Vagina (tissue), 2 donors: ENCODE data around the gene SERTAD4. TPM values are rescaled to one million over a fixed set of nuclear protein-coding genes. Genes with fewer than 3 reads are reported as not detected.

Source experiments
- DNase-seq, 2 donors: peaks; one replicate each; pipeline ENCODE4 v3.0.0-alpha.2; 2017; ENCODE audit errors: extremely low spot score in 2 of 2
- H3K27ac ChIP-seq: fragments of 200-600 bp; sonication (generic); one replicate; pipeline ENCODE4 v1.5.1; 2019
- H3K27me3 ChIP-seq: fragments of 200-600 bp; sonication (generic); one replicate; pipeline ENCODE4 v1.5.1; 2019
- H3K36me3 ChIP-seq, 2 donors: fragments of 200-600 bp; sonication (generic); one replicate each; pipeline ENCODE4 v1.5.1; 2017 to 2019
- H3K4me1 ChIP-seq: fragments of 200-600 bp; sonication (generic); one replicate; pipeline ENCODE4 v1.5.1; 2019
- H3K4me3 ChIP-seq, 2 donors: fragments of 200-600 bp; sonication (generic); 1 replicate in 1 of 2; 2 replicates in 1 of 2; pipeline ENCODE4 v1.5.1; 2016 to 2019
- H3K9me3 ChIP-seq: fragments of 200-600 bp; sonication (generic); one replicate; pipeline ENCODE4 v1.5.1; 2019
- CTCF ChIP-seq, 3 experiments: fragments of 450-650 bp in 2 of 3; fragments of 200-600 bp in 1 of 3; sonication (generic) in 1 of 3; IDR thresholded peaks; one replicate each; pipeline ENCODE4 v1.5.1; 2017 to 2019; ENCODE audit warnings: antibody characterized with exemption in 3 of 3, mild to moderate bottlenecking in 2 of 3, moderate library complexity in 2 of 3
- POLR2A ChIP-seq, 2 donors: fragments of 450-650 bp; IDR thresholded peaks; one replicate each; pipeline ENCODE4 v1.6.1; 2017; ENCODE audit warnings: antibody characterized with exemption in 2 of 2, mild to moderate bottlenecking in 2 of 2, moderate library complexity in 2 of 2
- POLR2AphosphoS5 ChIP-seq, 2 donors: sonication (generic); formaldehyde crosslinking; IDR thresholded peaks; one replicate each; pipeline ENCODE4 v1.9.0; 2017; ENCODE audit warnings: antibody characterized with exemption in 2 of 2, mild to moderate bottlenecking in 2 of 2, low read depth in 1 of 2; ENCODE audit not compliant: insufficient read depth in 1 of 2
- intact Hi-C: fragments of 100-400 bp; cut with DNase I; formaldehyde crosslinking; loops from one replicate; pipeline ENCODE4 v1.15.1; 2023
- total RNA-seq: library from RNA; depleted of rRNA; stranded (reverse); fragments of >200 nt; gene quantifications from one replicate; pipeline ENCODE4 v1.2.3, GENCODE V29; 2016

The SERTAD4 gene
- total RNA-seq, 1 donor from 2014 or later: 2.7 TPM

- no peaks in the 10 kb centered on the region for H3K36me3 ChIP-seq
- TF ChIP-seq POLR2A (IDR thresholded peaks at IDR 0.05) (no peak), POLR2AphosphoS5 (IDR thresholded peaks at IDR 0.05; ENCODE audit: insufficient read depth in 1 of 2, low read depth in 1 of 2) (peak in 1 of 2 donors; percentile 61)
- H3K4me1 ChIP-seq: peaks cover 46% of the 10 kb centered on the region
- H3K9me3 ChIP-seq: no peaks in the 10 kb centered on the region
- H3K27me3 ChIP-seq: no peaks in the 10 kb centered on the region
- peak overlapping the region; percentile 59 to 97 for H3K4me3 ChIP-seq
- intact Hi-C loops: no loop called here
- H3K27ac ChIP-seq: peak overlapping the region; percentile 70
- no peak for DNase-seq
Measured at GRCh38 chr1:210233495-210234328, 1.1 kb downstream of the SERTAD4 start.

GRCh38 chr1:210234329-210234757, 1.7 kb downstream of the SERTAD4 start:
- no peak for DNase-seq
- Histone ChIP-seq H3K4me3 (peak overlapping the region; percentile 59 to 97), H3K27ac (peak overlapping the region; percentile 70), H3K36me3 (no peaks in the 10 kb centered on the region), H3K4me1 (peaks cover 47% of the 10 kb centered on the region), H3K27me3 (no peaks in the 10 kb centered on the region), H3K9me3 (no peaks in the 10 kb centered on the region)
- intact Hi-C loops: no loop called here
- TF ChIP-seq POLR2A (IDR thresholded peaks at IDR 0.05) (no peak), CTCF (IDR thresholded peaks at IDR 0.05) (no peak), POLR2AphosphoS5 (IDR thresholded peaks at IDR 0.05; ENCODE audit: insufficient read depth in 1 of 2, low read depth in 1 of 2) (no peak)

- DNase-seq: no peak
- Histone ChIP-seq H3K4me1 (peaks cover 54% of the 10 kb centered on the region), H3K36me3 (no peaks in the 10 kb centered on the region), H3K4me3 (no peak overlapping the region), H3K27me3 (no peaks in the 10 kb centered on the region), H3K27ac (no peak overlapping the region), H3K9me3 (no peaks in the 10 kb centered on the region)
- TF ChIP-seq POLR2AphosphoS5 (IDR thresholded peaks at IDR 0.05; ENCODE audit: insufficient read depth in 1 of 2, low read depth in 1 of 2) (no peak), POLR2A (IDR thresholded peaks at IDR 0.05) (no peak), CTCF (IDR thresholded peaks at IDR 0.05) (no peak)
- intact Hi-C loops: loop anchor here (5.0 kb wide), 1 partner anchor 57 kb away; no protein-coding TSS in a partner anchor
Measured at GRCh38 chr1:210235363-210236053, 2.9 kb downstream of the SERTAD4 start.

GRCh38 chr1:210236386-210236839, 3.8 kb downstream of the SERTAD4 start:
- H3K36me3 ChIP-seq: no peaks in the 10 kb centered on the region
- no peaks in the 10 kb centered on the region for H3K27me3 ChIP-seq
- DNase-seq: no peak
- intact Hi-C loops: loop anchor here (5.0 kb wide), 1 partner anchor 56 kb away; no protein-coding TSS in a partner anchor
- no peaks in the 10 kb centered on the region for H3K9me3 ChIP-seq
- H3K27ac ChIP-seq: peak overlapping the region; percentile 43
- TF ChIP-seq POLR2AphosphoS5 (IDR thresholded peaks at IDR 0.05; ENCODE audit: insufficient read depth in 1 of 2, low read depth in 1 of 2) (no peak), CTCF (IDR thresholded peaks at IDR 0.05) (no peak), POLR2A (IDR thresholded peaks at IDR 0.05) (no peak)
- peaks cover 54% of the 10 kb centered on the region for H3K4me1 ChIP-seq
- no peak overlapping the region for H3K4me3 ChIP-seq

- no peak for DNase-seq
- Histone ChIP-seq H3K27ac (peak overlapping the region; percentile 43), H3K36me3 (peaks cover 0 to 3% of the 10 kb centered on the region in 2 donors), H3K4me1 (peaks cover 50% of the 10 kb centered on the region), H3K4me3 (no peak overlapping the region), H3K9me3 (no peaks in the 10 kb centered on the region), H3K27me3 (no peaks in the 10 kb centered on the region)
- intact Hi-C loops: loop anchor here (5.0 kb wide), 1 partner anchor 55 kb away; no protein-coding TSS in a partner anchor
- TF ChIP-seq POLR2AphosphoS5 (IDR thresholded peaks at IDR 0.05; ENCODE audit: insufficient read depth in 1 of 2, low read depth in 1 of 2) (peak in 1 of 2 donors; percentile 20), POLR2A (IDR thresholded peaks at IDR 0.05) (no peak)
Measured at GRCh38 chr1:210236840-210237409, 4.3 kb downstream of the SERTAD4 start.
